HepG2 (cell line): ENCODE data around the gene KCNAB1. TPM values are rescaled to one million over a fixed set of nuclear protein-coding genes. Genes with fewer than 3 reads are reported as not detected.

Experiments
- ATAC-seq: fragments of 200-7000 bp; cut with Tn5 transposase; 3 replicates; pipeline ENCODE4 v1.9.1; 2020; ENCODE audit warnings: mild to moderate bottlenecking, moderate library complexity
- BruUV-seq: library from RNA; stranded (reverse); fragments of 400-500 nt; replicated peaks from 2 replicates; lab custom pipeline; 2021; lab: Mats Ljungman, UMichigan
- CTCF ChIA-PET: fragments of 300-600 bp; formaldehyde crosslinking; extraction: SDS; loops from one replicate; lab custom pipeline; 2021; ENCODE audit warnings: low total read pairs, inconsistent platforms, low intra/inter-chr PET ratio; lab: Yijun Ruan, JAX
- POLR2A ChIA-PET: fragments of 350-600 bp; sonication (Branson Sonifier 250); formaldehyde crosslinking; loops from one replicate; lab custom pipeline; 2020; ENCODE audit warnings: antibody characterized with exemption, inconsistent platforms; lab: Yijun Ruan, JAX
- DNase-seq: peaks from one replicate; pipeline ENCODE4 v3.0.0-alpha.2; 2015; ENCODE audit warnings: low spot score
- FAIRE-seq: peaks from 3 replicates; lab custom pipeline; 2011; peaks lifted over from hg19 to GRCh38; lab: Jason Lieb, UNC
- H2AFZ ChIP-seq: one replicate; pipeline ENCODE4 v1.6.1; 2011; ENCODE audit warnings: low read length, inconsistent platforms
- H3K27ac ChIP-seq: fragments of 300-600 bp; 3 replicates; pipeline ENCODE4 v1.8.0; 2011; ENCODE audit warnings: mixed run types, mild to moderate bottlenecking, mixed read lengths, low read length, inconsistent platforms; ENCODE audit not compliant: insufficient read depth; ENCODE audit errors: extremely low read length
- H3K27me3 ChIP-seq, 2 experiments: fragments of 200-600 bp in 1 of 2; 2 replicates in 1 of 2; 3 replicates in 1 of 2; pipeline versions ENCODE4 v1.6.0 to v1.8.0; 2011; ENCODE audit warnings: low read length in 2 of 2, mild to moderate bottlenecking in 2 of 2, moderate library complexity in 2 of 2, inconsistent platforms in 1 of 2; ENCODE audit not compliant: insufficient read depth in 2 of 2, control insufficient read depth in 1 of 2
- H3K36me3 ChIP-seq, 2 experiments: fragments of 200-600 bp in 1 of 2; replicated peaks in 1 of 2; 2 replicates in 1 of 2; 3 replicates in 1 of 2; pipeline versions ENCODE4 v1.5.1 to v1.8.0; 2011; ENCODE audit warnings: low read length in 2 of 2, inconsistent platforms in 1 of 2; ENCODE audit not compliant: insufficient read depth in 2 of 2, control insufficient read depth in 1 of 2
- H3K4me1 ChIP-seq: 2 replicates; pipeline ENCODE4 v1.5.1; 2012; ENCODE audit warnings: low read length, inconsistent platforms; ENCODE audit not compliant: insufficient read depth
- H3K4me2 ChIP-seq: 2 replicates; pipeline ENCODE4 v1.6.0; 2011; ENCODE audit warnings: low read depth, low read length, inconsistent platforms
- H3K4me3 ChIP-seq, 3 experiments: fragments of 200-600 bp in 1 of 3; sonication (generic), shearing (Covaris generic) in 1 of 3; replicated peaks in 1 of 3; 2 replicates each; pipeline ENCODE4 v1.5.1; 2011 to 2016; ENCODE audit warnings: low read length in 3 of 3, inconsistent platforms in 2 of 3, low read depth in 2 of 3, mild to moderate bottlenecking in 2 of 3, control low read depth in 1 of 3, mixed read lengths in 1 of 3; ENCODE audit not compliant: insufficient read depth in 1 of 3
- H3K79me2 ChIP-seq: one replicate; pipeline ENCODE4 v1.6.1; 2011; ENCODE audit warnings: low read length, inconsistent platforms; ENCODE audit not compliant: insufficient read depth
- H3K9ac ChIP-seq: 2 replicates; pipeline ENCODE4 v1.6.0; 2011; ENCODE audit warnings: mild to moderate bottlenecking, low read depth, low read length, inconsistent platforms; ENCODE audit not compliant: insufficient read depth
- H3K9me3 ChIP-seq: 2 replicates; pipeline ENCODE4 v1.5.1; 2012; ENCODE audit warnings: mild to moderate bottlenecking, low read length
- H4K20me1 ChIP-seq: 2 replicates; pipeline ENCODE4 v1.6.0; 2011; ENCODE audit warnings: inconsistent platforms, mild to moderate bottlenecking, low read length, moderate library complexity; ENCODE audit not compliant: insufficient read depth
- ATF7-NPFF ChIP-seq: sonication (generic); formaldehyde crosslinking; IDR thresholded peaks from 2 replicates; pipeline ENCODE4 v1.8.1; 2023; ENCODE audit warnings: mild to moderate bottlenecking, low read depth, missing genetic modification reagents, moderate library complexity
- FOXO4 ChIP-seq: sonication (generic); formaldehyde crosslinking; conservative IDR thresholded peaks from 2 replicates; pipeline ENCODE4 v1.8.1; 2023; ENCODE audit warnings: missing genetic modification reagents
- GLMP ChIP-seq: sonication (generic); formaldehyde crosslinking; IDR thresholded peaks from 2 replicates; pipeline ENCODE4 v1.9.0; 2021; ENCODE audit warnings: missing genetic modification reagents, mild to moderate bottlenecking, borderline replicate concordance
- ISX ChIP-seq: sonication (generic); formaldehyde crosslinking; conservative IDR thresholded peaks from 2 replicates; pipeline ENCODE4 v1.5.0; 2020; ENCODE audit warnings: missing genetic modification reagents
- JUND ChIP-seq: sonication (generic); formaldehyde crosslinking; IDR thresholded peaks from 2 replicates; pipeline ENCODE4 v1.8.0; 2022; ENCODE audit warnings: mild to moderate bottlenecking, missing genetic modification reagents
- MIER3 ChIP-seq: IDR thresholded peaks from 2 replicates; pipeline ENCODE4 v1.6.1; 2016; ENCODE audit warnings: missing compliant biosample characterization, borderline replicate concordance
- MLXIP ChIP-seq: sonication (generic); formaldehyde crosslinking; IDR thresholded peaks from 2 replicates; pipeline ENCODE4 v1.9.0; 2021; ENCODE audit warnings: missing genetic modification reagents, borderline replicate concordance
- PITX1 ChIP-seq: sonication (generic); formaldehyde crosslinking; IDR thresholded peaks from 2 replicates; pipeline ENCODE4 v1.5.1; 2020; ENCODE audit warnings: mild to moderate bottlenecking, missing genetic modification reagents
- SUZ12 ChIP-seq: fragments of 150-350 bp; IDR thresholded peaks from 2 replicates; pipeline ENCODE4 v1.6.1; 2014; ENCODE audit warnings: low read depth, low read length
- TGIF2 ChIP-seq: IDR thresholded peaks from 2 replicates; pipeline ENCODE4 v1.6.1; 2016; ENCODE audit warnings: control low read depth, missing compliant biosample characterization
- TMF1 ChIP-seq: sonication (generic); formaldehyde crosslinking; IDR thresholded peaks from 2 replicates; pipeline ENCODE4 v1.8.1; 2022; ENCODE audit warnings: low read depth, missing genetic modification reagents
- WIZ ChIP-seq: sonication (generic); formaldehyde crosslinking; IDR thresholded peaks from 2 replicates; pipeline ENCODE4 v1.5.1; 2020; ENCODE audit warnings: mild to moderate bottlenecking, missing genetic modification reagents
- ZBTB2 ChIP-seq: sonication (generic); formaldehyde crosslinking; IDR thresholded peaks from 2 replicates; pipeline ENCODE4 v1.8.0; 2022; ENCODE audit warnings: low read depth, missing genetic modification reagents
- ZFP90 ChIP-seq: sonication (generic); formaldehyde crosslinking; IDR thresholded peaks from 2 replicates; pipeline ENCODE4 v1.8.0; 2022; ENCODE audit warnings: missing genetic modification reagents, mild to moderate bottlenecking, inconsistent platforms, borderline replicate concordance
- ZNF251 ChIP-seq: sonication (generic); formaldehyde crosslinking; IDR thresholded peaks from 2 replicates; pipeline ENCODE4 v1.9.0; 2021; ENCODE audit warnings: mild to moderate bottlenecking, missing genetic modification reagents
- WGBS: methylation state at CpG from one replicate; pipeline ENCODE4 v1.1.6; 2017; ENCODE audit warnings: low lambda C conversion rate; 5-methylcytosine and 5-hydroxymethylcytosine counted together
- in situ Hi-C: cut with HindIII; loops from 2 replicates; pipeline ENCODE4 v1.10.0; 2017; ENCODE audit warnings: low pct_unique_long_range_greater_than_20kb; ENCODE audit not compliant: extremely low pct_ligation_motif_present
- intact Hi-C: fragments of 100-400 bp; cut with micrococcal nuclease; formaldehyde crosslinking; loops from one replicate; pipeline ENCODE4 v1.10.0; 2022; ENCODE audit not compliant: unreplicated experiment
- polyA plus RNA-seq, 8 experiments: library from polyadenylated mRNA; depleted of rRNA in 3 of 8; stranded (reverse) in 7 of 8; unstranded in 1 of 8; fragments of >200 nt; fragmentation: Illumina TruSeq in 4 of 8; extraction: Trizol in 4 of 8; gene quantifications; 2 replicates each; pipeline versions ENCODE4 v1.2.1 to v1.2.3, GENCODE V29; 2011 to 2016; ENCODE audit warnings: low read depth in 4 of 8, missing spikeins in 1 of 8, mixed read lengths in 1 of 8; ENCODE audit not compliant: insufficient read depth in 1 of 8
- total RNA-seq, 5 experiments: library from RNA; depleted of rRNA; stranded (reverse); fragments of >200 nt; fragmentation: Illumina TruSeq; extraction: Trizol; gene quantifications; 2 replicates each; pipeline ENCODE4 v1.2.3, GENCODE V29; 2016; ENCODE audit warnings: low read depth in 1 of 5

The KCNAB1 gene
- total and polyA plus RNA-seq, 2 of the 13 experiments (the other 11 are each of a cell fraction or from before 2014, with no cell fraction given): not detected

GRCh38 chr3:156383441-156384025, 263.2 kb downstream of the KCNAB1 start (continued):
- TF ChIP-seq FOXO4 (no peak), TGIF2 (CRISPR knock-in tag) (no peak), PITX1 (CRISPR knock-in tag) (no peak), WIZ (CRISPR knock-in tag) (no peak), MIER3 (CRISPR knock-in tag) (no peak), ZNF251 (CRISPR knock-in tag) (no peak), ATF7-NPFF (no peak)

GRCh38 chr3:156388497-156389448, 268.4 kb downstream of the KCNAB1 start:
- intact Hi-C loops: loop anchor here (10.0 kb wide), 1 partner anchor 746 kb away; no protein-coding TSS in a partner anchor
- ATAC-seq (no peak), DNase-seq (no peak), FAIRE-seq (no peak)
- in situ Hi-C loops: no loop called here
- Histone ChIP-seq H3K79me2 (no peaks in the 10 kb centered on the region), H3K4me1 (no peaks in the 10 kb centered on the region), H3K4me3 (no peak overlapping the region), H3K4me2 (no peak overlapping the region), H4K20me1 (no peaks in the 10 kb centered on the region), H3K27me3 (0 out of 5 replicates have a peak, but pooled peaks cover 0 to 3% of the 10 kb centered on the region in 2 experiments), H3K9ac (no peak overlapping the region), H3K36me3 (no peaks in the 10 kb centered on the region), H2AFZ (no peak overlapping the region), H3K9me3 (no peaks in the 10 kb centered on the region), H3K27ac (no peak overlapping the region)
- ChIA-PET POLR2A (no interaction called here), CTCF (no interaction called here)
- 10% methylated on average over 6 of the region's 6 CpGs for WGBS
- no TSS peak for BruUV-seq
- TF ChIP-seq ZBTB2 (no peak), GLMP (no peak), ISX (no peak), JUND (CRISPR knock-in tag) (no peak), MLXIP (CRISPR knock-in tag) (no peak), TMF1 (CRISPR knock-in tag) (no peak), SUZ12 (no peak), ATF7-NPFF (no peak), ZFP90 (CRISPR knock-in tag) (no peak)
